Renal pelvis (tissue), 4 donors: ENCODE measurements around the gene ZNRF3. TPM values are rescaled to one million over a fixed set of nuclear protein-coding genes. Genes with fewer than 3 reads are reported as not detected.
"Not testable (repeated sequence)": the region's sequence is repeated elsewhere in the genome, so short reads cannot be mapped to it uniquely, and the experiment has no call there.

ENCODE experiments used
- DNase-seq: peaks from one replicate; pipeline ENCODE4 v3.0.0-alpha.2; 2013
- polyA plus RNA-seq, 3 donors: library from polyadenylated mRNA; unstranded; fragments of 120-200 nt; gene quantifications; one replicate each; pipeline ENCODE4 v1.2.1, GENCODE V29; 2013; ENCODE audit not compliant: insufficient read length in 3 of 3

ZNRF3 gene
- polyA plus RNA-seq, 3 donors = 28.2 to 32.2 (median 31.5) TPM

GRCh38 chr22:28904211-28904896 lies 21.0 kb downstream of the ZNRF3 start:
- DNase-seq = no peak

GRCh38 chr22:28905256-28905832 lies 22.0 kb downstream of the ZNRF3 start:
- no peak for DNase-seq

- DNase-seq = no peak
These were observed 22.9 kb downstream of the ZNRF3 start for GRCh38 chr22:28906312-28906711.

- no peak for DNase-seq
These were observed 24.1 kb downstream of the ZNRF3 start for GRCh38 chr22:28907311-28908008.

- not testable (repeated sequence) for DNase-seq
These were observed 25.4 kb downstream of the ZNRF3 start for GRCh38 chr22:28908810-28909209.

GRCh38 chr22:28909375-28909774 lies 26.0 kb downstream of the ZNRF3 start:
- DNase-seq = no peak

GRCh38 chr22:28910569-28911303 lies 27.4 kb downstream of the ZNRF3 start:
- no peak for DNase-seq

- DNase-seq = no peak
These were observed 27.9 kb downstream of the ZNRF3 start for GRCh38 chr22:28911304-28911690.

GRCh38 chr22:28911777-28912669 lies 28.7 kb downstream of the ZNRF3 start:
- DNase-seq = no peak

GRCh38 chr22:28914201-28914600 lies 30.8 kb downstream of the ZNRF3 start:
- DNase-seq = no peak

GRCh38 chr22:28915969-28916368 lies 32.6 kb downstream of the ZNRF3 start:
- no peak for DNase-seq

GRCh38 chr22:28917747-28918549 lies 34.6 kb downstream of the ZNRF3 start:
- DNase-seq = peak; percentile 92

- no peak for DNase-seq
These were observed 35.3 kb downstream of the ZNRF3 start for GRCh38 chr22:28918550-28919271.

- no peak for DNase-seq
These were observed 37.6 kb downstream of the ZNRF3 start for GRCh38 chr22:28920757-28921584.

GRCh38 chr22:28921585-28921879 lies 38.2 kb downstream of the ZNRF3 start:
- DNase-seq = no peak

- no peak for DNase-seq
These were observed 39.3 kb downstream of the ZNRF3 start for GRCh38 chr22:28922540-28923244.

- peak; percentile 83 for DNase-seq
These were observed 40.7 kb downstream of the ZNRF3 start for GRCh38 chr22:28923826-28924732.
